ENCODE data around the gene CRNKL1. TPM values are rescaled to one million over a fixed set of nuclear protein-coding genes. Genes with fewer than 3 reads are reported as not detected.

CRNKL1 gene
- polyA plus RNA-seq, 3 donors = 47.6 to 52.3 (median 49.8) TPM

- DNase-seq (ENCODE audit: low read depth in 3 of 3, low spot score in 2 of 3) = no peak
Observed at GRCh38 chr20:20063941-20064702, 11.9 kb upstream of the CRNKL1 start.

DNA sequence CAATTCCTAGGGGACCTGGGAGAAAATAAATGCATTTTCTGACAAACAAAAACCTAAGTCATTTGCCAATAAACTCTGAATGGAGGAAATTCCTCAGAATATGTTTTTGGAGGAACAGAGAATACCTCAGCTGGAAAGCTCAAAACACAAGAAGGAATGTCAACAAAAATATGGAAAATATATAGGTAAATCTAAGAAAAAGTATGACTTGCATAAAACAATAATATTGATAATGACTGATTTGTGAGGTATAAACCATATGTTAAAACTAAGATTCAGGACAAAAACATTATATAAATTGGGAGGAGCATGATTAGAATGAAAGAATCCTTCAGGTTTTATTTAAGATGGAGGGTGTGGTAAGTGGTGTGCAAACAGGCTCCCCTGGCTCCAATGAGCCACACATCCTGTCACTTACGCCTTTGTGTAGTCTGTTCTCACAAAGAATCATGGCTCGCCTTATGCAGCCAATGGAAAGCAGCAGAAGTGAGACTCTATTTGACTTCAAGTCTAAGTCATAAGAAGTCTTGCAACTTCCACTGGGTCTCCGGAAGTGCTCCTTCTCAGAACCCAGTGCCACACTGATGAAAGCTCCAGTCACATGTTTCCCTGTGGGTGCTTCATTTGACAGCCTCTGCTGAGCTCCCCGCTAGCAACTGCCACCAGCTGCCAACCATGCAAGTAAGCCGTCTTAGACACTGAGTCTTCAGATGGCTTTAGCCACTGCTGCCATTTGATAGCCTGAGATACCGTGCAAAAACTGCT, 8.2 kb upstream of the CRNKL1 start:
- DNase-seq (ENCODE audit: low read depth in 3 of 3, low spot score in 2 of 3) = no peak

GRCh38 chr20:20051767-20052073, 546 bp downstream of the CRNKL1 start:
- DNase-seq (ENCODE audit: low read depth in 3 of 3, low spot score in 2 of 3) = no peak

DNA sequence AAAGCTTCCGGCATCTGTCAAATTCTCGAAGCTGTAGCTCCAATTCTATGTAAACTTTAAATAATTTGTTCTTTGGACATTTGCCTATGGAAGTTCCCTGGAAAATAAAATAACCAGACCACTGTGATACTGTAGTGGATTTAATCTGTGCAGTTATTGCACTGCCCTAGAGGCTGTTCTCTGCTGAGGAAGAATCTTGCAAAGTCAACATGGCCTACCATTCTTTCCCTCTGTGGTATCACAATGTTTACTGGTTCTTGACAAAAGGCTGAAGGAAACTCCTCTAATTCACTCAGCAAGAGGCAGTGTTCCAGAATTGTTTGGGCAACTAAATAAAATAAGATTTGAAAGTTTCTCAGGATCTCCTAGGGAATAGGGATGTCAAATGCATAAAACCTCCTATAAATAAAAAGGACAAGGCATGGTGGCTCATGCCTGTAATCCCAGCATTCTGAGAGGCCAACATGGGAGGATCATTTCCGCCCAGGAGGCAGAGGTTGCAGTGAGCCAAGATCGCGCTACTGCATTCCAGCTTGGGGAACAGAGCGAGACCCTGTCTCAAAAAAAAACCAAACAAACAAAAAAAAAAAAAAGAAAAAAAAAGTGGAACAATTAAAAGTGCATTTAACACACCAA, 12.4 kb downstream of the CRNKL1 start:
- DNase-seq (ENCODE audit: low read depth in 3 of 3, low spot score in 2 of 3) = no peak

GRCh38 chr20:20038586-20038985, 13.7 kb downstream of the CRNKL1 start:
- no peak for DNase-seq (ENCODE audit: low read depth in 3 of 3, low spot score in 2 of 3)

DNA sequence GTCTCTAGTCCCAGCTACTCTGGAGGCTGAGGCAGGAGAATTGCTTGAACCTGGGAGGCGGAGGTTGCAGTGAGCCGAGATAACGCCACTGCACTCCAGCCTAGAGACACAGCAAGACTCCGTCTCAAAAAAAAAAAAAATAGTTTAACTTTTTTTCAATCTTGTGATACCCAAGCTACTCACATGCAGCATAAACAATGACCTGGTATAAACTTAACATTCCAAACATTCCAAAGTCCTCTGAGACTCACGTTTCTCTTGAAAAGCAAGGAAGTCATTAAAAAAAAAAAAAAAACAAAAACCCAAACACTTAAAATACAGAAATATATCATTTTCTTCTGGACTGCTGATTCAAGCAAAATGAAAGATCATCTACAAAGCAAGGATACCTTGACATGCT, 14.3 kb downstream of the CRNKL1 start:
- no peak for DNase-seq (ENCODE audit: low read depth in 3 of 3, low spot score in 2 of 3)

GRCh38 chr20:20036756-20037155, 15.5 kb downstream of the CRNKL1 start:
- DNase-seq (ENCODE audit: low read depth in 3 of 3, low spot score in 2 of 3) = no peak

DNA sequence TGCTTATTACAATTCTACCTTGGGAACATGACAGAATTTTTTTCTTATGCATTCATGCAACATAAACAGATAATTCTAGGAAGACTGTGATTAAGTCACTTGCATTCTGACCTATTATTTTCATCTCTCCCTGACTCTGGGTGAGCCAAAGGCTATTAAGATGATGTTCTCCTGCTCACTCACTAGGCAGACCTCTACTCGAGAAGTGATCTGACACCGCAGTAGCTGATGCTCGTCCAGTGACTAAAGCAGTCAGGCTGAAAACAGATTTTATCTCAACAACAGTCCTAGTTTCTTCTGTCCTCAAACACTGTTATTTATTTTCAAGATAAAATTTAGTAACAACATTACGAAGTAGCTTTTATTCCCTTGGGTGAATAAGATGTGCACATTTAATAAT, 17.8 kb downstream of the CRNKL1 start:
- DNase-seq (ENCODE audit: low read depth in 3 of 3, low spot score in 2 of 3) = no peak

DNA sequence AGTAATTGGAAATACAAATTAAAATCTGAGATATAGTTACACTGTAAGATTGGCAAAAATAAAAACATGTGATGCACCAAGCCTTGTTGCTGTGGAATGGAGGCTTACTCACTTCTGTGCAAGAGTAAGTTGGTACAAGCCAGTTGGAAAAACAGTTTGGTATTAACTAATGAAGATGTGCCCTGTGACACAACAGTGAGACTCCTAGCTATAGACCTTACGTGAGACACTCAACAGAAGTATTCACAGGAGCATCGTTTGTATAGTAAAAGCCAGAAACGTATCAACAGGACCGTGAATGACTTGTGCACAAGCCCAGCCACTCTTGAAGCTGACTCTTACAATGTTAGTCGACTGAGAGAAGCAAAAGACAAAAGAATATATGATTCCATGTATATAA, 20.5 kb downstream of the CRNKL1 start:
- DNase-seq (ENCODE audit: low read depth in 3 of 3, low spot score in 2 of 3) = no peak

DNA sequence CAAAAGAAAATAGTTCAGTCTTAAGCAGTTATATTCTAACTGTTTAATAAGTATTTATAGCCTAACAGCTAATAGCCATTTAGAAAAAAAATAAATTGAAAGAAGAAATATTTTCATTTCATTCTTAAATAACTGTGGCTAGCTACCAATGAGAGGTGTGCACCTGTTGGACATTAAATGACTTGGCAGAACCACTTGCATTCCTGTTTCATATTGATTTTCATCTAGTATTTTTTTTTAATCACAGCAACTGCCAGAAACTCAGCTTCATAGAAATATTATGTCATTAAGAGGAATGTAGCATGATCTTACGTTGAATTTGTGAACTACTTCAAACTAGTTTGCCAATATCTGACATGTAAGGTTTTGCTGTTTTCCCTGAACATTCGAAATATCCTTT, 25.0 kb downstream of the CRNKL1 start:
- no peak for DNase-seq (ENCODE audit: low read depth in 3 of 3, low spot score in 2 of 3)

DNA sequence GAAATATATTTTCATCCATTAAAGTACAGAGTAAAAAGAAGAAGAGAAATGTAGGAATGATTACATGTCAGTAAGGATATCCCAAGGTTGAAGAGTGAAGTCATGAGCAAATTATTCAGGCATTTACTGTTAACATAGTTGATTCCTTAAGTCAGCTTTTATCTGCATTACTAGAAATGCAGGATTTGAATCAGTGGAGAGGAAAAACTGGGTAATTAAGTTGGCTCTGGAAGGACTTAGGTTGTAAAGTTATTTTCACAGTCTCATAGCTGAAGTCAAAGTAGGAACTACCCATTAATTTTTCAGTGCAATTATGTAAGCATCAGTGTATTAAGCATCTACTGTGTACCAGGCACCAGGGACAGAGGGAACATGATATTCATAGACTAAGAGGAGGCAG, 27.3 kb downstream of the CRNKL1 start:
- no peak for DNase-seq (ENCODE audit: low read depth in 3 of 3, low spot score in 2 of 3)

GRCh38 chr20:20023395-20023794, 28.9 kb downstream of the CRNKL1 start:
- DNase-seq (ENCODE audit: low read depth in 3 of 3, low spot score in 2 of 3) = no peak

- DNase-seq (ENCODE audit: low read depth in 3 of 3, low spot score in 2 of 3) = no peak
Observed at GRCh38 chr20:20022498-20022897, 29.8 kb downstream of the CRNKL1 start.

- no peak for DNase-seq (ENCODE audit: low read depth in 3 of 3, low spot score in 2 of 3)
Observed at GRCh38 chr20:20021835-20022234, 30.4 kb downstream of the CRNKL1 start.

DNA sequence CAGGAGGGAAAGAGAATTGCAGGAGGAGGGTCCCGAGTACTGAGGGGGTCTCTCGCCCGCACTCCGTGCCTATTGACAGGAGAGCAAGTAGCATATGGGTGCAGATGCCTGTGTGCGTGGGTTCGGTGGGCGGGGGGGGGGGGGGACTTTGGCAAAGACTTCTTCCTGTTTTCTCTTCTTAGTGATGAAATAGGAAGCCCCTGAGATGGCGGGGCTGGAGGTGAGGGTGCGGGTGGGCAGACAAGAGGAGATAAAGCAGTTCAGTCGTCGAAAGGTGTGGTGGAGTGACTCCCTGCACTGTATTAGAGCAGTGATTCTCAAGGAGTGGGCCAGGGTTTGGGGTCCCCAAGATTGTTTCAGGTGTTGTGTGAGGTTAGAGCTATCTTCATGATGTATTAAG, 31.4 kb downstream of the CRNKL1 start:
- DNase-seq (ENCODE audit: low read depth in 3 of 3, low spot score in 2 of 3) = no peak

- no peak for DNase-seq (ENCODE audit: low read depth in 3 of 3, low spot score in 2 of 3)
Observed at GRCh38 chr20:20019123-20019522, 33.1 kb downstream of the CRNKL1 start.

- no peak for DNase-seq (ENCODE audit: low read depth in 3 of 3, low spot score in 2 of 3)
Observed at GRCh38 chr20:20018366-20018765, 33.9 kb downstream of the CRNKL1 start.

GRCh38 chr20:20017844-20018185, 34.5 kb downstream of the CRNKL1 start:
- no peak for DNase-seq (ENCODE audit: low read depth in 3 of 3, low spot score in 2 of 3)

- DNase-seq (ENCODE audit: low read depth in 3 of 3, low spot score in 2 of 3) = peak in 2 of 3 donors; percentile 76 to 78
Observed at GRCh38 chr20:20017001-20017843, 35.0 kb downstream of the CRNKL1 start, which contains the start of gene NAA20. Gene NAA20, plus strand, starts transcription at chr20:20017362. Its CDS starts 35 bp downstream, at chr20:20017397.

- DNase-seq (ENCODE audit: low read depth in 3 of 3, low spot score in 2 of 3) = no peak
Observed at GRCh38 chr20:20014659-20015058, 37.6 kb downstream of the CRNKL1 start.

DNA sequence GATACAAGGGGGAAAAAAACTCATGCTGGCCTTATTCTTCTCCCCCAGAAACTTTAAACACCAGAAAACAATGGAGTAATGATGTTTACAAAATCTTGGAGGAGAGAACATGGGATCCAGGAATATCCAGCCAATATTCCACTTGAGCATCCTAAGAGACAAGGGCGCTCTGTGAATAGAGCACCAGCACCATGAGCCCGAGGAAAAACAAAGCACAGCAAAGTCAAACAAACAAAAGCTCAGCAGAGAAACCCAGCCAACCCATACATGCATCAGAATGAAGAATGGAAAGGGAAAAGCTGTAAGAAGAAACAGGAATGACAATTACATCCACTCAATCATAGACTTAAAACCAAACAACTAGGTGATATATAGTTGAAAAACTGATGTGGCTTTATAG, 39.7 kb downstream of the CRNKL1 start:
- no peak for DNase-seq (ENCODE audit: low read depth in 3 of 3, low spot score in 2 of 3)

Measured in right renal cortex interstitium (tissue), 3 donors.